Pons (tissue), 1 donor: Measurements from ENCODE around the gene ATP13A4.
A peak's percentile ranks its signal among the peaks of the same experiment; 100 is the strongest.

Experiments used
- DNase-seq: peaks from one replicate; pipeline ENCODE4 v3.0.0-alpha.2; 2016; ENCODE audit warnings: low spot score

The ATP13A4 gene

GRCh38 chr3:193400304-193400703 is 154.4 kb downstream of the ATP13A4 start:
- DNase-seq = peak; percentile 35

GRCh38 chr3:193396451-193397244 is 158.0 kb downstream of the ATP13A4 start:
- DNase-seq = no peak

- DNase-seq = no peak
Measured at GRCh38 chr3:193391902-193392301, 162.8 kb downstream of the ATP13A4 start.

GRCh38 chr3:193389335-193389734 is 165.4 kb downstream of the ATP13A4 start:
- no peak for DNase-seq

GRCh38 chr3:193388361-193388760 is 166.3 kb downstream of the ATP13A4 start:
- no peak for DNase-seq

GRCh38 chr3:193387596-193387995 is 167.1 kb downstream of the ATP13A4 start:
- DNase-seq = no peak

- DNase-seq = no peak
Measured at GRCh38 chr3:193378706-193379105, 176.0 kb downstream of the ATP13A4 start, which contains the start of gene ATP13A5. Gene ATP13A5, minus strand, starts transcription at chr3:193378753. Its CDS starts 28 bp downstream, at chr3:193378725.

- DNase-seq = no peak
Measured at GRCh38 chr3:193377591-193377990, 177.1 kb downstream of the ATP13A4 start.

- DNase-seq = no peak
Measured at GRCh38 chr3:193375614-193376013, 179.1 kb downstream of the ATP13A4 start.

GRCh38 chr3:193372783-193373182 is 181.9 kb downstream of the ATP13A4 start:
- DNase-seq = no peak

GRCh38 chr3:193367868-193368267 is 186.8 kb downstream of the ATP13A4 start:
- DNase-seq = no peak

- DNase-seq = no peak
Measured at GRCh38 chr3:193357291-193357690, 197.4 kb downstream of the ATP13A4 start.

GRCh38 chr3:193354423-193354822 is 200.3 kb downstream of the ATP13A4 start:
- DNase-seq = no peak
